Activated T-helper 2 cell treated with anti-CD3 and anti-CD28 coated beads, Interferon-gamma antibody, Interleukin-2, Interleukin-4, amounts not matched to agents 10 μg/mL and 5 μg/mL and 100 μg/mL, durations not matched to agents 14 hours and 24 hours and 36 hours (primary cell): ENCODE results near the gene CMTM4. TPM values are rescaled to one million over a fixed set of nuclear protein-coding genes. Genes with fewer than 3 reads are reported as not detected.
"Not testable (repeated sequence)": the region's sequence is repeated elsewhere in the genome, so short reads cannot be mapped to it uniquely, and the experiment has no call there.

Experiments
- DNase-seq: peaks from one replicate; pipeline ENCODE4 v3.0.0; 2021; ENCODE audit warnings: low spot score
- H3K27ac Mint-ChIP-seq: one replicate; pipeline ENCODE4 v1.8.0; 2021; ENCODE audit warnings: mixed read lengths
- H3K27me3 Mint-ChIP-seq: one replicate; pipeline ENCODE4 v1.8.0; 2021; ENCODE audit warnings: low read depth, mixed read lengths
- H3K36me3 Mint-ChIP-seq: one replicate; pipeline ENCODE4 v1.8.0; 2021; ENCODE audit warnings: low read depth, mixed read lengths
- H3K4me1 Mint-ChIP-seq: one replicate; pipeline ENCODE4 v1.8.0; 2021; ENCODE audit warnings: low read depth, mixed read lengths
- H3K4me3 Mint-ChIP-seq: one replicate; pipeline ENCODE4 v1.8.0; 2021; ENCODE audit warnings: low read depth, mild to moderate bottlenecking, moderate library complexity, mixed read lengths
- H3K9me3 Mint-ChIP-seq: one replicate; pipeline ENCODE4 v1.8.0; 2021; ENCODE audit warnings: mixed read lengths
- intact Hi-C: fragments of 100-400 bp; cut with micrococcal nuclease; formaldehyde crosslinking; loops from one replicate; pipeline ENCODE4 v1.15.1; 2023
- total RNA-seq: library from RNA; stranded (reverse); gene quantifications from 2 replicates; pipeline ENCODE4 v1.2.3, GENCODE V29; 2022

The CMTM4 gene
- total RNA-seq, 1 donor from 2014 or later = 4.0 TPM

DNA sequence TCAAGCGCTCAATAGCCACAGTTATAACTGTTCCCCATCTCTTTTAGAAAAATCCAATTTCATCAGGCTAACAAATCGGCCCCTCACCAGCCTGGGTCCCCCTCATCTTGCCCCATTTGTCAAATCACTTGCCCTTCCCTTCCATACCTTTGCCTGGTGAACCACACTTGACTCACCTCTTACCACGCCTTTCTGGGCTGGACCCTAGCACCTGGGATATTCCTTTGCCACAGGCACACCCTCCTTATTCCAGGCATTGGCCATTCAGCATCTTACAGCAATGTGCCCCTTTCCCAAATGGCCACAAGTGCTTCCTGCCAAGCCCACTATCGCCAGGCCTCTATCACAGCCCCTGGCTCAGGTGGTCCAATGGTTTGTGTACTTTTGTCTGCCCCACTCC is 14.9 kb downstream of the CMTM4 start:
- intact Hi-C loops = no loop called here
- Mint-ChIP-seq H3K36me3 (no peaks in the 10 kb centered on the region), H3K4me1 (no peaks in the 10 kb centered on the region), H3K27ac (no peak overlapping the region), H3K4me3 (no peak overlapping the region), H3K27me3 (no peaks in the 10 kb centered on the region), H3K9me3 (no peaks in the 10 kb centered on the region)
- DNase-seq = no peak

- Mint-ChIP-seq H3K4me3 (no peak overlapping the region), H3K27ac (no peak overlapping the region), H3K27me3 (no peaks in the 10 kb centered on the region), H3K4me1 (no peaks in the 10 kb centered on the region), H3K36me3 (no peaks in the 10 kb centered on the region), H3K9me3 (no peaks in the 10 kb centered on the region)
- DNase-seq = no peak
- intact Hi-C loops = no loop called here
Observed at GRCh38 chr16:66678337-66678736, 18.2 kb downstream of the CMTM4 start.

DNA sequence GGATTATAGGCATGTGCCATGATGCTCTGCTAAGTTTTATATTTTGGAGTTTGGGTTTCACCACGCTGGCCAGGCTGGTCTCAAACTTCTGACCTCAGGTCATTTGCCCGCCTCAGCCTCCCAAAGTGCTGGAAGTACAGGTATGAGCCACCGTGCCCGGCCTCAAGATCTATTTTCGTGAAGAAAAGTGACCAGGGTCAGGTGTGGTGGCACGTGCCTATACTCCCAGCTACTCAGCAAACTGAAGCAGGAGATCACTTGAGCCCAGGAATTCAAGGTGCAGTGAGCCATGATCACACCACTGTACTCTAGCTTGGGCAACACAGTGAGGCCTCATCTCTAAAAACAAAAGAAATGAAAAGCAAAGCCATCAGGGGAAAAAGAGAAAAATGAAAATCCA is 18.7 kb downstream of the CMTM4 start:
- no peaks in the 10 kb centered on the region for H3K27me3 Mint-ChIP-seq
- H3K4me3 Mint-ChIP-seq = no peak overlapping the region
- H3K9me3 Mint-ChIP-seq = no peaks in the 10 kb centered on the region
- intact Hi-C loops = no loop called here
- DNase-seq = no peak
- no peak overlapping the region for H3K27ac Mint-ChIP-seq
- no peaks in the 10 kb centered on the region for H3K4me1 Mint-ChIP-seq
- H3K36me3 Mint-ChIP-seq = no peaks in the 10 kb centered on the region

GRCh38 chr16:66677179-66677578 is 19.4 kb downstream of the CMTM4 start:
- Mint-ChIP-seq H3K4me3 (no peak overlapping the region), H3K9me3 (no peaks in the 10 kb centered on the region), H3K4me1 (no peaks in the 10 kb centered on the region), H3K36me3 (no peaks in the 10 kb centered on the region), H3K27ac (no peak overlapping the region), H3K27me3 (no peaks in the 10 kb centered on the region)
- no peak for DNase-seq
- intact Hi-C loops = no loop called here

GRCh38 chr16:66676599-66676998 is 19.9 kb downstream of the CMTM4 start:
- H3K27ac Mint-ChIP-seq = no peak overlapping the region
- intact Hi-C loops = no loop called here
- no peak overlapping the region for H3K4me3 Mint-ChIP-seq
- no peaks in the 10 kb centered on the region for H3K27me3 Mint-ChIP-seq
- DNase-seq = no peak
- no peaks in the 10 kb centered on the region for H3K36me3 Mint-ChIP-seq
- H3K4me1 Mint-ChIP-seq = no peaks in the 10 kb centered on the region
- H3K9me3 Mint-ChIP-seq = no peaks in the 10 kb centered on the region

DNA sequence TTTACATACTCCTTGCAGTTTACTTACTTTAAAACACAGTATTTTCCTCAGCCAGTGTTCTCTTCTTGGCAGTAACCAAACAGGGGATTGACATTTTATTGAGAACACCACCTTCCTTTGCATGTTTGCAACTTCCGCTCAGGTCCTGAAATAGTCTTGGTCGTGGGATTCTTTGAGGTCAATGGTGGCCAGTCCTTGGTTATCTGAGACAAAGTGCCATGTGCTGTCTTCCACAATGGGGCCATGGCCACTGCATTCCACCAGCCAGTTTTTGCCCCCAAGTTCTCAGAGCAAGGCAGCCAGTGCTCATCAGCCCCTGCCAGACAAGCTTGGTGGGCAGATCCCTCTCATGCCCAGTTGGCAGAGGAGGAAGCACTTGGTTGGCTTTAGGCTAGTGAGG is 22.9 kb downstream of the CMTM4 start:
- no peaks in the 10 kb centered on the region for H3K27me3 Mint-ChIP-seq
- intact Hi-C loops = no loop called here
- H3K4me3 Mint-ChIP-seq = no peak overlapping the region
- H3K4me1 Mint-ChIP-seq = no peaks in the 10 kb centered on the region
- no peaks in the 10 kb centered on the region for H3K36me3 Mint-ChIP-seq
- no peak for DNase-seq
- no peaks in the 10 kb centered on the region for H3K9me3 Mint-ChIP-seq
- no peak overlapping the region for H3K27ac Mint-ChIP-seq

GRCh38 chr16:66670691-66671388 is 25.7 kb downstream of the CMTM4 start:
- Mint-ChIP-seq H3K27ac (no peak overlapping the region), H3K4me1 (no peaks in the 10 kb centered on the region), H3K27me3 (peaks cover 3% of the 10 kb centered on the region), H3K36me3 (no peaks in the 10 kb centered on the region), H3K9me3 (no peaks in the 10 kb centered on the region), H3K4me3 (no peak overlapping the region)
- DNase-seq = no peak
- intact Hi-C loops = no loop called here

- no peak overlapping the region for H3K4me3 Mint-ChIP-seq
- no peaks in the 10 kb centered on the region for H3K4me1 Mint-ChIP-seq
- H3K9me3 Mint-ChIP-seq = no peaks in the 10 kb centered on the region
- DNase-seq = no peak
- no peaks in the 10 kb centered on the region for H3K36me3 Mint-ChIP-seq
- peaks cover 5% of the 10 kb centered on the region for H3K27me3 Mint-ChIP-seq
- H3K27ac Mint-ChIP-seq = no peak overlapping the region
- intact Hi-C loops = no loop called here
Observed at GRCh38 chr16:66668777-66669444, 27.6 kb downstream of the CMTM4 start.

GRCh38 chr16:66667944-66668343 is 28.6 kb downstream of the CMTM4 start:
- intact Hi-C loops = no loop called here
- no peak for DNase-seq
- H3K27ac Mint-ChIP-seq = no peak overlapping the region
- no peaks in the 10 kb centered on the region for H3K9me3 Mint-ChIP-seq
- H3K36me3 Mint-ChIP-seq = no peaks in the 10 kb centered on the region
- no peaks in the 10 kb centered on the region for H3K4me1 Mint-ChIP-seq
- no peak overlapping the region for H3K4me3 Mint-ChIP-seq
- H3K27me3 Mint-ChIP-seq = peaks cover 5% of the 10 kb centered on the region

- Mint-ChIP-seq H3K4me3 (no peak overlapping the region), H3K4me1 (no peaks in the 10 kb centered on the region), H3K9me3 (no peaks in the 10 kb centered on the region), H3K27ac (no peak overlapping the region), H3K36me3 (no peaks in the 10 kb centered on the region), H3K27me3 (peaks cover 23% of the 10 kb centered on the region)
- no peak for DNase-seq
- intact Hi-C loops = no loop called here
Observed at GRCh38 chr16:66662445-66663194, 33.9 kb downstream of the CMTM4 start.

GRCh38 chr16:66661671-66662346 is 34.7 kb downstream of the CMTM4 start:
- H3K9me3 Mint-ChIP-seq, DNase-seq, intact Hi-C loops, H3K4me3 Mint-ChIP-seq, H3K4me1 Mint-ChIP-seq, H3K36me3 Mint-ChIP-seq, H3K27ac Mint-ChIP-seq: not testable (repeated sequence)
- H3K27me3 Mint-ChIP-seq = peaks cover 24% of the 10 kb centered on the region

DNA sequence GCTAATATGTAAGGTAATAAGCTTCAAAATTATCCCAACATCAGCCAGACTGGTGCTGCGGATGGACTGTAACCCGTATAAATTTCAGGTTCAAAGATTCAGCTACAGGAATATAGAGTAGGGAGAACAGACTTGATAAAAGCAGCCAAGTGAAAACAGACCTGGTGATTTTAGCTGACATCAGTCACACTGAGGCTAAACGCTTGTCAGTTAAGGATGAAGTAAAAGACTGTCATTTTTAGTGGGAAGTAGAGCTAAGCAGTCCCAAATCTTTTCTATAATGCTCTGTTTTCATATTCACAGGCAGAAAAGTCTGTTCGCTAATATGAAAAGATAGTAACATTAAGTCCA is 35.4 kb downstream of the CMTM4 start:
- Mint-ChIP-seq H3K27ac (no peak overlapping the region), H3K27me3 (peaks cover 27% of the 10 kb centered on the region), H3K36me3 (no peaks in the 10 kb centered on the region), H3K4me3 (no peak overlapping the region), H3K9me3 (no peaks in the 10 kb centered on the region), H3K4me1 (peaks cover 3% of the 10 kb centered on the region)
- no peak for DNase-seq
- intact Hi-C loops = no loop called here
